ENCODE measurements around the gene SORCS3. TPM values are rescaled to one million over a fixed set of nuclear protein-coding genes. Genes with fewer than 3 reads are reported as not detected.

SORCS3 gene
- total and polyA plus RNA-seq, 4 donors = 0.93 TPM; not detected in 3

DNA sequence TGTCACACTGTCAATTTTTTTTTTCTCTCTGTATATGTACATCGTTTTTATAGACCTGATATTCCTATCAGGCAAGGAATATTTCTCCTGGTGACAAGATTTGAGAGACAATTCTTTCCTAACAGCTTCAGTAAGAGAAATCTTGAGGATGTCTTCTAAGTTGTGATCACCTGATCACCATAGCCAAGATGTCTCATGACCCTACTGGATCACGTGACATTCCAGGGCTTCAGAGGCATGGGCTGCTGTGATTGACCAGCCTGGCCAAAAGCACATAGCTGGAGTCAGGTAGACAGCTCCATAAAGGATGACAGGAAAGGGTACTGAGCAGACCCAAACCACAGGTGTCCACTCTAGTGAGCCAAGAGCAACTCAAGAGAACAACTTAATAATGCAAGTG lies 444.9 kb downstream of the SORCS3 start:
- Histone ChIP-seq H3K4me1 (ENCODE audit: control insufficient read depth in 4 of 4, insufficient read depth in 4 of 4, low read length in 3 of 4) (no peaks in the 10 kb centered on the region), H3K4me3 (ENCODE audit: low read depth in 1 of 3, low read length in 3 of 3) (no peak overlapping the region), H3K27me3 (ENCODE audit: control insufficient read depth in 4 of 4, insufficient read depth in 4 of 4, low read length in 3 of 4) (no peaks in the 10 kb centered on the region), H3K9me3 (ENCODE audit: control insufficient read depth in 4 of 4, low read length in 3 of 4) (no peaks in the 10 kb centered on the region), H3K27ac (ENCODE audit: low read depth in 1 of 2, low read length in 2 of 2) (no peak overlapping the region), H3K9ac (ENCODE audit: low read depth in 1 of 2, low read length in 2 of 2) (no peak overlapping the region), H3K36me3 (ENCODE audit: control insufficient read depth in 4 of 4, insufficient read depth in 3 of 4, low read depth in 1 of 4, low read length in 3 of 4) (no peaks in the 10 kb centered on the region)
- no peak for TF ChIP-seq EGR1 (IDR thresholded peaks at IDR 0.05; ENCODE audit: low read depth in 2 of 2)
- TF ChIP-seq, protein P1, sequence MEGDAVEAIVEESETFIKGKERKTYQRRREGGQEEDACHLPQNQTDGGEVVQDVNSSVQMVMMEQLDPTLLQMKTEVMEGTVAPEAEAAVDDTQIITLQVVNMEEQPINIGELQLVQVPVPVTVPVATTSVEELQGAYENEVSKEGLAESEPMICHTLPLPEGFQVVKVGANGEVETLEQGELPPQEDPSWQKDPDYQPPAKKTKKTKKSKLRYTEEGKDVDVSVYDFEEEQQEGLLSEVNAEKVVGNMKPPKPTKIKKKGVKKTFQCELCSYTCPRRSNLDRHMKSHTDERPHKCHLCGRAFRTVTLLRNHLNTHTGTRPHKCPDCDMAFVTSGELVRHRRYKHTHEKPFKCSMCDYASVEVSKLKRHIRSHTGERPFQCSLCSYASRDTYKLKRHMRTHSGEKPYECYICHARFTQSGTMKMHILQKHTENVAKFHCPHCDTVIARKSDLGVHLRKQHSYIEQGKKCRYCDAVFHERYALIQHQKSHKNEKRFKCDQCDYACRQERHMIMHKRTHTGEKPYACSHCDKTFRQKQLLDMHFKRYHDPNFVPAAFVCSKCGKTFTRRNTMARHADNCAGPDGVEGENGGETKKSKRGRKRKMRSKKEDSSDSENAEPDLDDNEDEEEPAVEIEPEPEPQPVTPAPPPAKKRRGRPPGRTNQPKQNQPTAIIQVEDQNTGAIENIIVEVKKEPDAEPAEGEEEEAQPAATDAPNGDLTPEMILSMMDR (IDR thresholded peaks at IDR 0.05; ENCODE audit: low read depth, low read length, missing input control) = no peak
- TF ChIP-seq, protein P2, sequence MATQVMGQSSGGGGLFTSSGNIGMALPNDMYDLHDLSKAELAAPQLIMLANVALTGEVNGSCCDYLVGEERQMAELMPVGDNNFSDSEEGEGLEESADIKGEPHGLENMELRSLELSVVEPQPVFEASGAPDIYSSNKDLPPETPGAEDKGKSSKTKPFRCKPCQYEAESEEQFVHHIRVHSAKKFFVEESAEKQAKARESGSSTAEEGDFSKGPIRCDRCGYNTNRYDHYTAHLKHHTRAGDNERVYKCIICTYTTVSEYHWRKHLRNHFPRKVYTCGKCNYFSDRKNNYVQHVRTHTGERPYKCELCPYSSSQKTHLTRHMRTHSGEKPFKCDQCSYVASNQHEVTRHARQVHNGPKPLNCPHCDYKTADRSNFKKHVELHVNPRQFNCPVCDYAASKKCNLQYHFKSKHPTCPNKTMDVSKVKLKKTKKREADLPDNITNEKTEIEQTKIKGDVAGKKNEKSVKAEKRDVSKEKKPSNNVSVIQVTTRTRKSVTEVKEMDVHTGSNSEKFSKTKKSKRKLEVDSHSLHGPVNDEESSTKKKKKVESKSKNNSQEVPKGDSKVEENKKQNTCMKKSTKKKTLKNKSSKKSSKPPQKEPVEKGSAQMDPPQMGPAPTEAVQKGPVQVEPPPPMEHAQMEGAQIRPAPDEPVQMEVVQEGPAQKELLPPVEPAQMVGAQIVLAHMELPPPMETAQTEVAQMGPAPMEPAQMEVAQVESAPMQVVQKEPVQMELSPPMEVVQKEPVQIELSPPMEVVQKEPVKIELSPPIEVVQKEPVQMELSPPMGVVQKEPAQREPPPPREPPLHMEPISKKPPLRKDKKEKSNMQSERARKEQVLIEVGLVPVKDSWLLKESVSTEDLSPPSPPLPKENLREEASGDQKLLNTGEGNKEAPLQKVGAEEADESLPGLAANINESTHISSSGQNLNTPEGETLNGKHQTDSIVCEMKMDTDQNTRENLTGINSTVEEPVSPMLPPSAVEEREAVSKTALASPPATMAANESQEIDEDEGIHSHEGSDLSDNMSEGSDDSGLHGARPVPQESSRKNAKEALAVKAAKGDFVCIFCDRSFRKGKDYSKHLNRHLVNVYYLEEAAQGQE (IDR thresholded peaks at IDR 0.05) = no peak
- TF ChIP-seq, protein P3, sequence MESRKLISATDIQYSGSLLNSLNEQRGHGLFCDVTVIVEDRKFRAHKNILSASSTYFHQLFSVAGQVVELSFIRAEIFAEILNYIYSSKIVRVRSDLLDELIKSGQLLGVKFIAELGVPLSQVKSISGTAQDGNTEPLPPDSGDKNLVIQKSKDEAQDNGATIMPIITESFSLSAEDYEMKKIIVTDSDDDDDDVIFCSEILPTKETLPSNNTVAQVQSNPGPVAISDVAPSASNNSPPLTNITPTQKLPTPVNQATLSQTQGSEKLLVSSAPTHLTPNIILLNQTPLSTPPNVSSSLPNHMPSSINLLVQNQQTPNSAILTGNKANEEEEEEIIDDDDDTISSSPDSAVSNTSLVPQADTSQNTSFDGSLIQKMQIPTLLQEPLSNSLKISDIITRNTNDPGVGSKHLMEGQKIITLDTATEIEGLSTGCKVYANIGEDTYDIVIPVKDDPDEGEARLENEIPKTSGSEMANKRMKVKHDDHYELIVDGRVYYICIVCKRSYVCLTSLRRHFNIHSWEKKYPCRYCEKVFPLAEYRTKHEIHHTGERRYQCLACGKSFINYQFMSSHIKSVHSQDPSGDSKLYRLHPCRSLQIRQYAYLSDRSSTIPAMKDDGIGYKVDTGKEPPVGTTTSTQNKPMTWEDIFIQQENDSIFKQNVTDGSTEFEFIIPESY (IDR thresholded peaks at IDR 0.05) = no peak
- no peak for TF ChIP-seq RAD21 (IDR thresholded peaks at IDR 0.05)
- no peak for TF ChIP-seq JUND (IDR thresholded peaks at IDR 0.05)
- no peak for TF ChIP-seq GABPA (IDR thresholded peaks at IDR 0.05 in 1 of 2, conservative IDR thresholded peaks at IDR 0.05 in 1 of 2)
- TF ChIP-seq, protein P4, sequence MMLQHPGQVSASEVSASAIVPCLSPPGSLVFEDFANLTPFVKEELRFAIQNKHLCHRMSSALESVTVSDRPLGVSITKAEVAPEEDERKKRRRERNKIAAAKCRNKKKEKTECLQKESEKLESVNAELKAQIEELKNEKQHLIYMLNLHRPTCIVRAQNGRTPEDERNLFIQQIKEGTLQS (IDR thresholded peaks at IDR 0.05) = no peak
- TF ChIP-seq, protein P5, sequence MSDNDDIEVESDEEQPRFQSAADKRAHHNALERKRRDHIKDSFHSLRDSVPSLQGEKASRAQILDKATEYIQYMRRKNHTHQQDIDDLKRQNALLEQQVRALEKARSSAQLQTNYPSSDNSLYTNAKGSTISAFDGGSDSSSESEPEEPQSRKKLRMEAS (IDR thresholded peaks at IDR 0.05) = no peak
- no peak for TF ChIP-seq SP1 (IDR thresholded peaks at IDR 0.05)
- TF ChIP-seq FOXA2 (IDR thresholded peaks at IDR 0.05) = no peak
- no peak for TF ChIP-seq TAF1 (conservative IDR thresholded peaks at IDR 0.05)
- no peak for TF ChIP-seq HNF4G (IDR thresholded peaks at IDR 0.05)
- 62% methylated on average over 2 of the region's 2 CpGs for WGBS
- no peak for DNase-seq (ENCODE audit: low spot score)

DNA sequence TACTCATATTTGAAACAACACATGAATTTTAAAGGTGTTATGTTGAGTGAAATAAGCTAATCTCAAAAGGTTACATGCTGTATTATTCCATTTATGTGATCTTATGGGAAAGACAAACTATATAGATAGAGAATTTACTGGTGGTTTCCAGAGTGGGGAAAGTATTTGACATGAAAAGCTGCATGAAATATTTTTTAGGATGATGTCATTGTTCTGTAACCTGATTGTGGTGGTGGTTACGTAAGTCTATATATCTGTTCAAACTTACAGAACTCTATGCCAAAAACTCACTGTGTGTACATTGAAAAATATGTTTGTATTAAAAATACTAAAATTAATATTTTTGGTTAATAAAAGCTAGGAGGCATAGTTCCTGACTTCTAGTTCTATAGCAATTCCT lies 453.0 kb downstream of the SORCS3 start:
- H3K27ac ChIP-seq (ENCODE audit: low read depth in 1 of 2, low read length in 2 of 2) = no peak overlapping the region
- no peak for DNase-seq (ENCODE audit: low spot score)
- H3K36me3 ChIP-seq (ENCODE audit: control insufficient read depth in 4 of 4, insufficient read depth in 3 of 4, low read depth in 1 of 4, low read length in 3 of 4) = no peaks in the 10 kb centered on the region
- no peaks in the 10 kb centered on the region for H3K4me1 ChIP-seq (ENCODE audit: control insufficient read depth in 4 of 4, insufficient read depth in 4 of 4, low read length in 3 of 4)
- H3K9me3 ChIP-seq (ENCODE audit: control insufficient read depth in 4 of 4, low read length in 3 of 4) = no peaks in the 10 kb centered on the region
- no peaks in the 10 kb centered on the region for H3K27me3 ChIP-seq (ENCODE audit: control insufficient read depth in 4 of 4, insufficient read depth in 4 of 4, low read length in 3 of 4)
- no peak overlapping the region for H3K9ac ChIP-seq (ENCODE audit: low read depth in 1 of 2, low read length in 2 of 2)
- no peak overlapping the region for H3K4me3 ChIP-seq (ENCODE audit: low read depth in 1 of 3, low read length in 3 of 3)
- 89% methylated on average over 1 of the region's 1 CpG for WGBS
- TF ChIP-seq YY1 (IDR thresholded peaks at IDR 0.05) = no peak
- no peak for TF ChIP-seq HNF4A (conservative IDR thresholded peaks at IDR 0.05)
- TF ChIP-seq, protein P1 (IDR thresholded peaks at IDR 0.05; ENCODE audit: low read depth, low read length, missing input control) = no peak
- no peak for TF ChIP-seq HNF4G (IDR thresholded peaks at IDR 0.05)
- no peak for TF ChIP-seq FOXA2 (IDR thresholded peaks at IDR 0.05)
- TF ChIP-seq, protein P2 (IDR thresholded peaks at IDR 0.05) = no peak
- no peak for TF ChIP-seq TAF1 (conservative IDR thresholded peaks at IDR 0.05)
- TF ChIP-seq, protein P5 (IDR thresholded peaks at IDR 0.05) = no peak
